Left cardiac atrium (tissue), 4 donors: ENCODE measurements around the gene GABRA4. TPM values are rescaled to one million over a fixed set of nuclear protein-coding genes. Genes with fewer than 3 reads are reported as not detected.

Experiments
- ATAC-seq, 2 donors: fragments of 200-7000 bp; cut with Tn5 transposase; one replicate each; pipeline ENCODE4 v1.9.1; 2020; ENCODE audit warnings: mild to moderate bottlenecking in 2 of 2, moderate library complexity in 2 of 2
- DNase-seq: peaks from one replicate; pipeline ENCODE4 v3.0.0-alpha.2; 2020
- intact Hi-C, 2 donors: fragments of 100-400 bp; cut with DNase I; formaldehyde crosslinking; loops; one replicate each; pipeline versions ENCODE4 v1.14.1 to v1.15.1; 2022 to 2023
- total RNA-seq, 2 donors: library from RNA; stranded (reverse); fragmentation: NEBNext Ultra II Directional; extraction: Animal tissue kit (Norgen Biotek cat#: 25700); gene quantifications; one replicate each; pipeline ENCODE4 v1.2.1, GENCODE V29; 2021
- donor health status: DM: no; HTN: yes; CAD: no.
- donor health status: DM: no; HTN: yes; CAD: no; lungs with severe emphysema.
- donor health status: DM: yes; HTN: yes; CAD: no.
- donor health status: Dilated cardiomyopathy.

GABRA4 gene
- total RNA-seq, 2 donors from 2014 or later, result 2.1 to 2.5 TPM

- ATAC-seq, result no peak
- intact Hi-C loops, result no loop called here
- no peak for DNase-seq
Observed at GRCh38 chr4:46984781-46985180, 8.6 kb downstream of the GABRA4 start.

GRCh38 chr4:46980851-46981250 is 12.5 kb downstream of the GABRA4 start:
- DNase-seq (no peak), ATAC-seq (no peak)
- intact Hi-C loops, result no loop called here

GRCh38 chr4:46979726-46980125 is 13.7 kb downstream of the GABRA4 start:
- DNase-seq (no peak), ATAC-seq (no peak)
- intact Hi-C loops, result no loop called here

- ATAC-seq (no peak), DNase-seq (no peak)
- intact Hi-C loops, result no loop called here
Observed at GRCh38 chr4:46979283-46979682, 14.1 kb downstream of the GABRA4 start.

GRCh38 chr4:46977245-46977644 is 16.1 kb downstream of the GABRA4 start:
- intact Hi-C loops, result no loop called here
- ATAC-seq (no peak), DNase-seq (no peak)

GRCh38 chr4:46975812-46976553 is 17.4 kb downstream of the GABRA4 start:
- no peak for DNase-seq
- ATAC-seq, result no peak
- intact Hi-C loops, result no loop called here

DNA sequence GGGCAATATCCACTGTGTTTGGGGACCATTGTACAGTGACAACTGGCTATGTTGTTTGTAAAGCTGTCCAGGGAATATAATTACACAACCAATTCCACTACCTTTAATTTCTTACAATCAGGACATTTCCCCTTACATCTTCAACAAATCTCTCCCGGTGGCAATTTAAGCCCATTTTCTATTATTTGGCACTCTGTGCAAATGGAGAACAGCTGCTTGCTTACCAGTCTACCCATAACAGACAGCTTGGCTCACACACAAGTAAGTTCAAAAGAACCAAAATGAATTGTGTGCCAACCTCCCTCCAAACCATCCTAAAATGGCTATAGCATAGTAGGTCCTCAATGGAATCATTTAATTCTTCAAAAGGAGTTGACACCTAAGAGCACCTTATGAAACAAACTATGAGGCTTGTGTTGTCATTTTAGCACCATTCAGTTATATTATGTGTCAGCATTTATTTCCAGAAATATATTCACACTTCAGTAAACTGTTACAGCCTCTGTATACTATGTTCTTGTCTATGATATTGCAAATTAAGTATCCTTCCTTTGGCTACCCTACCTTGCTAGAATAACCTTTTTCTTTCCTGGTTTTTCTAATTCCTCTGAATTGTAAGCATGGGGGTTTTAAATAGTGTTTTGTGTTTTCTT is 18.4 kb downstream of the GABRA4 start:
- ATAC-seq (no peak), DNase-seq (no peak)
- intact Hi-C loops, result no loop called here

GRCh38 chr4:46968847-46969246 is 24.5 kb downstream of the GABRA4 start:
- ATAC-seq, result no peak
- intact Hi-C loops, result no loop called here
- no peak for DNase-seq

DNA sequence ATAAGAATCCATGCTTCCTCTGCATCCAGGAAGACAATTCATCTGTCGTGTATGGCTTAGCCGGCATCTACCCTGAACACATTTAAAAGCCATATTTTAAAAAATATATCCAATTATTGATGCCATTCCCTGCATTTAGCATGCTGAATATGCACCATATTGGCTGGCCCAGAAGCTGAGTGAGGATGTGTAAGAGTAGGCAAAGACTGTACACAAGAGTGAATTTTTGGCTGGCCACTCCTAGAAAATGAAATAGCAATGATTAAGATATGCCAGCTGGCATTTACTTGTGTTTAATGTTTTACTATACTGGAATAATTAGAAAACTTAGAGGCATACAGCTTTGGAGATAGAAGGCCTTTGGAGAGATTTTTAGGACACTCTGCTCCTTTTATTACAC is 25.8 kb downstream of the GABRA4 start:
- intact Hi-C loops, result no loop called here
- DNase-seq (no peak), ATAC-seq (no peak)

- ATAC-seq (no peak), DNase-seq (no peak)
- intact Hi-C loops, result no loop called here
Observed at GRCh38 chr4:46958742-46959488, 34.5 kb downstream of the GABRA4 start.

- intact Hi-C loops, result no loop called here
- DNase-seq, result no peak
- no peak for ATAC-seq
Observed at GRCh38 chr4:46956451-46956850, 36.9 kb downstream of the GABRA4 start.

DNA sequence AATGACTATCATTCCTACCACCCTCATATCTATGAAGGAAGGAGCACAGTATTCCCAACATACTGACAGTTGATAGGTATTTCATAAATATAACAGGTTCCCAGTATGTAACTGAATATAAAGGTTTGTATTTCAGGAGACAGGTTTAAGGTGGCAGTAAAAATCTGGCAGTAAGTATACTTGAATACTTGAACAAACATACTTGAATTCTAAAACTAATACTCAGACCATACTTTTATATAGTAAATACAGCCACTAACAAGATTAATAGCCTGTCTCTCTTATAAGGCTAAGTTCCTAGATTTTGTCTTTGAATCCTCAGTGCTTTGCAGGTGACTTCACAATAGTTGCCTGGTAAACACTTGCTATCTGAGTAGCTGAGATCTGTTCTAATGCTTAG is 37.8 kb downstream of the GABRA4 start:
- no peak for DNase-seq
- intact Hi-C loops, result no loop called here
- no peak for ATAC-seq

DNA sequence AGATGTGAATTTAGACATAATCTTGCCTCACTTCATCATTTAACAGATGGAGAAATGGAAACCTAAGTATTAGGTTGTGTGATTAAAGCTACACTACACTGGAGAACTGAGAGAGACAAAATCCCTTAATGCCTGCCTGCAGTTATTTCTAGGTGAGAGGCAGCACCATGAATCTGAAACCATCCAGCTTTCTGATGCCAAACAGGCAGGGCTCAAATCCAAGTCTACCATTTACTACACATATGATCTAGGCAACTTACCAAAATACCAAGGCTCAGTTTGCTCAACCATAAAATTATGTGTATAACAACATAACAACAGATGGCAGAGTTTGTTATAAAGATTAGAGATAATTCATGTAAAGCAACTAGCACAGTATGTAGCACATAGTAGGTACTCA is 38.7 kb downstream of the GABRA4 start:
- intact Hi-C loops, result no loop called here
- DNase-seq (no peak), ATAC-seq (no peak)

- ATAC-seq, result no peak
- intact Hi-C loops, result no loop called here
- DNase-seq, result no peak
Observed at GRCh38 chr4:46953564-46953963, 39.8 kb downstream of the GABRA4 start.

GRCh38 chr4:46952451-46952850 is 40.9 kb downstream of the GABRA4 start:
- intact Hi-C loops, result no loop called here
- no peak for DNase-seq
- ATAC-seq, result no peak

- intact Hi-C loops, result no loop called here
- no peak for ATAC-seq
- no peak for DNase-seq
Observed at GRCh38 chr4:46950826-46951225, 42.6 kb downstream of the GABRA4 start.

DNA sequence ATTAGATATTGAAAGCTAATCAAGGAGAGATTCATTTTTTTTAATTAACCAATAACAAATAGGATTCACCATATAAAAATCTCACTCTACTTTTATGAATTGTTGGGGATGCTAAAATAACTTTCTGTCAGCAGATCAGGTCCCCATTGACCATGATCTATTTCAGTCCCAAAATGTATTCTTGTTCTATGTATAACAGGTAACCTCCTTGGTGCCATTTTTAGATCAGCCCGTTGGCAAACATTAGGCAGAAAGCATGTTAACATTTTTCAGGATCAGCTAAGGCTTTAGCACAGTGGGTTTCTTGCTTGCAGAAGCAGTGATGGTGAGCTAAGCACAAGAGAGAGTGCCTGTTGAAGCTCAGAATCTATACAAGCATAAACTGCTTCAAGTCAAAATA is 43.6 kb downstream of the GABRA4 start:
- ATAC-seq (no peak), DNase-seq (no peak)
- intact Hi-C loops, result no loop called here

GRCh38 chr4:46947541-46947940 is 45.8 kb downstream of the GABRA4 start:
- ATAC-seq (no peak), DNase-seq (no peak)
- intact Hi-C loops, result no loop called here

- intact Hi-C loops, result no loop called here
- ATAC-seq, result no peak
Observed at GRCh38 chr4:46946919-46947536, 46.4 kb downstream of the GABRA4 start.

DNA sequence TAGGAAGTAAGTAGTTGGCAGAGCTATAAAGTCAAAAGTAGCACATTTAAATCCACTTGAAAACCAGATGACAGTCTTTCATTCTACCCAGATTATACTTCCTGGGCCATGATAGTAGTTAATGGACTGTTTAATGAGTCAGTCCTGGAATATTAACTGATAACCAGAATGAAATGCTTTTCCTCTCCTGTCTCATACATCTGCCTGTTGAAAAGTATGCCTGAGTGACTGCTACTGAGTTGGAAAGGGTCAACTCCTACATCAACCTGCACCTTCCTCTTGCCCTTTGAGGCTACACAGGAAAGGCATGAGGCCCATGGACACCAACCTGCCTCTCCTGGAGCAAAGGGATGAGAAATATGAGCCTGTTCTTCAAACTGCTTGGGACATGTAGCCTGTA is 48.3 kb downstream of the GABRA4 start:
- DNase-seq, result no peak
- ATAC-seq, result no peak
- intact Hi-C loops, result no loop called here

More at GRCh38 chr4:46946919-46947536, 46.4 kb downstream of the GABRA4 start:
- DNase-seq, result no peak
